Measurements from ENCODE around the gene CEP57. TPM values are rescaled to one million over a fixed set of nuclear protein-coding genes. Genes with fewer than 3 reads are reported as not detected.

The CEP57 gene
- total and polyA plus RNA-seq, 2 of the 13 experiments (the other 11 are each of a cell fraction or from before 2014, with no cell fraction given): 34.3 to 59.4 TPM

- Histone ChIP-seq H3K9me3 (ENCODE audit: low read length) (no peaks in the 10 kb centered on the region), H2AFZ (ENCODE audit: low read length) (peak overlapping the region; percentile 17), H3K36me3 (replicated peaks in 1 of 2; ENCODE audit: control insufficient read depth in 1 of 2, insufficient read depth in 2 of 2, low read length in 2 of 2) (peaks cover 0 to 4% of the 10 kb centered on the region in 2 experiments; a peak in 4 of 5 replicates), H3K9ac (ENCODE audit: insufficient read depth, low read depth, low read length) (peak overlapping the region; percentile 97), H3K4me3 (replicated peaks in 1 of 3; ENCODE audit: insufficient read depth in 1 of 3, low read depth in 2 of 3, low read length in 3 of 3) (peak overlapping the region; percentile 87 to 97 (median 96)), H3K4me2 (ENCODE audit: low read depth, low read length) (peak overlapping the region; percentile 89), H4K20me1 (ENCODE audit: insufficient read depth, low read length) (no peaks in the 10 kb centered on the region; the same call in 1 of the 2 replicates), H3K79me2 (ENCODE audit: insufficient read depth, low read length) (peaks cover 68% of the 10 kb centered on the region), H3K27me3 (ENCODE audit: control insufficient read depth in 1 of 2, insufficient read depth in 2 of 2, low read length in 2 of 2) (no peaks in the 10 kb centered on the region; a peak in 1 of 5 replicates), H3K27ac (ENCODE audit: extremely low read length, insufficient read depth, low read length) (peak overlapping the region; percentile 98), H3K4me1 (ENCODE audit: insufficient read depth, low read length) (peaks cover 62% of the 10 kb centered on the region)
- FAIRE-seq (no peak), DNase-seq (ENCODE audit: low spot score) (peak; percentile 82), ATAC-seq (peak; percentile 32)
- 1% methylated on average over 14 of the region's 29 CpGs for WGBS (ENCODE audit: low lambda C conversion rate)
- CTCF ChIA-PET (ENCODE audit: low intra/inter-chr PET ratio, low total read pairs): no interaction called here
- intact Hi-C loops (cut with micrococcal nuclease; ENCODE audit: unreplicated experiment) (loop anchor here (1.0 kb wide), 1 partner anchor 723 kb away; no protein-coding TSS in a partner anchor), in situ Hi-C loops (cut with HindIII; ENCODE audit: extremely low pct_ligation_motif_present, low pct_unique_long_range_greater_than_20kb) (no loop called here)
- BruUV-seq (replicated peaks): no TSS peak
- POLR2A ChIA-PET: interaction anchor here (0.7 to 3.3 kb wide), 8 partner anchors 45 to 818 kb away, joined by 3 to 35 read pairs (median 6); partner anchors contain the start of genes CCDC82, CWC15, ENDOD1 and JRKL
- TF ChIP-seq MYNN (CRISPR knock-in tag; IDR thresholded peaks at IDR 0.05; ENCODE audit: low read depth) (no peak; the same call in 1 of the 2 replicates), RBM22 (optimal IDR thresholded peaks at IDR 0.05; ENCODE audit: low read length) (no peak), PBX2 (CRISPR knock-in tag; IDR thresholded peaks at IDR 0.05) (no peak), ZNF547 (CRISPR knock-in tag; IDR thresholded peaks at IDR 0.05) (no peak), KMT2A (CRISPR knock-in tag; IDR thresholded peaks at IDR 0.05) (peak; percentile 36; the same call in 1 of the 2 replicates), ZNF768 (CRISPR knock-in tag; IDR thresholded peaks at IDR 0.05) (no peak)
- TF ChIP-seq, protein P1, sequence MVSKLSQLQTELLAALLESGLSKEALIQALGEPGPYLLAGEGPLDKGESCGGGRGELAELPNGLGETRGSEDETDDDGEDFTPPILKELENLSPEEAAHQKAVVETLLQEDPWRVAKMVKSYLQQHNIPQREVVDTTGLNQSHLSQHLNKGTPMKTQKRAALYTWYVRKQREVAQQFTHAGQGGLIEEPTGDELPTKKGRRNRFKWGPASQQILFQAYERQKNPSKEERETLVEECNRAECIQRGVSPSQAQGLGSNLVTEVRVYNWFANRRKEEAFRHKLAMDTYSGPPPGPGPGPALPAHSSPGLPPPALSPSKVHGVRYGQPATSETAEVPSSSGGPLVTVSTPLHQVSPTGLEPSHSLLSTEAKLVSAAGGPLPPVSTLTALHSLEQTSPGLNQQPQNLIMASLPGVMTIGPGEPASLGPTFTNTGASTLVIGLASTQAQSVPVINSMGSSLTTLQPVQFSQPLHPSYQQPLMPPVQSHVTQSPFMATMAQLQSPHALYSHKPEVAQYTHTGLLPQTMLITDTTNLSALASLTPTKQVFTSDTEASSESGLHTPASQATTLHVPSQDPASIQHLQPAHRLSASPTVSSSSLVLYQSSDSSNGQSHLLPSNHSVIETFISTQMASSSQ (IDR thresholded peaks at IDR 0.05; ENCODE audit: low read depth): 0 out of 2 replicates have a peak, but pooled peaks have one; percentile 3
- TF ChIP-seq, protein P1 (CRISPR knock-in tag; IDR thresholded peaks at IDR 0.05; ENCODE audit: borderline replicate concordance): no peak
- TF ChIP-seq, protein P2, sequence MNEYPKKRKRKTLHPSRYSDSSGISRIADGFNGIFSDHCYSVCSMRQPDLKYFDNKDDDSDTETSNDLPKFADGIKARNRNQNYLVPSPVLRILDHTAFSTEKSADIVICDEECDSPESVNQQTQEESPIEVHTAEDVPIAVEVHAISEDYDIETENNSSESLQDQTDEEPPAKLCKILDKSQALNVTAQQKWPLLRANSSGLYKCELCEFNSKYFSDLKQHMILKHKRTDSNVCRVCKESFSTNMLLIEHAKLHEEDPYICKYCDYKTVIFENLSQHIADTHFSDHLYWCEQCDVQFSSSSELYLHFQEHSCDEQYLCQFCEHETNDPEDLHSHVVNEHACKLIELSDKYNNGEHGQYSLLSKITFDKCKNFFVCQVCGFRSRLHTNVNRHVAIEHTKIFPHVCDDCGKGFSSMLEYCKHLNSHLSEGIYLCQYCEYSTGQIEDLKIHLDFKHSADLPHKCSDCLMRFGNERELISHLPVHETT (CRISPR knock-in tag; conservative IDR thresholded peaks at IDR 0.05): no peak
Measured at GRCh38 chr11:95790933-95791708, 823 bp downstream of the CEP57 start.
